CD4-positive, alpha-beta T cell (primary cell): Measurements from ENCODE around the gene INSRR. TPM values are rescaled to one million over a fixed set of nuclear protein-coding genes. Genes with fewer than 3 reads are reported as not detected.

ENCODE experiments used
- ATAC-seq: fragments of 200-7000 bp; cut with Tn5 transposase; one replicate; pipeline ENCODE4 v1.10.0; 2022; ENCODE audit warnings: mild to moderate bottlenecking; ENCODE audit not compliant: poor library complexity
- CTCF ChIA-PET: fragments of 350-600 bp; sonication (Branson Sonifier 250); formaldehyde crosslinking; loops from one replicate; lab custom pipeline; 2021; ENCODE audit warnings: antibody characterized with exemption, inconsistent platforms; lab: Charles Lee
- POLR2A ChIA-PET: fragments of 350-600 bp; sonication (Branson Sonifier 250); formaldehyde crosslinking; loops from one replicate; lab custom pipeline; 2021; ENCODE audit warnings: antibody characterized with exemption, inconsistent platforms; lab: Charles Lee
- DNase-seq, 14 experiments: peaks; one replicate each; pipeline ENCODE4 v3.0.0-alpha.2; 2013 to 2020; ENCODE audit warnings: mixed read lengths in 2 of 14
- H3K27ac ChIP-seq, 2 donors: one replicate each; pipeline versions ENCODE4 v1.5.1 to v1.7.0; 2013; ENCODE audit warnings: low read length in 2 of 2, low read depth in 1 of 2, mild to moderate bottlenecking in 1 of 2
- H3K27me3 ChIP-seq, 2 experiments: 1 replicate in 1 of 2; 2 replicates in 1 of 2; pipeline versions ENCODE4 v1.6.1 to v1.7.0; 2013; ENCODE audit warnings: low read length in 2 of 2, control low read depth in 1 of 2, mild to moderate bottlenecking in 1 of 2, moderate library complexity in 1 of 2; ENCODE audit not compliant: insufficient read depth in 2 of 2, control insufficient read depth in 1 of 2
- H3K36me3 ChIP-seq: one replicate; pipeline ENCODE4 v1.6.1; 2013; ENCODE audit warnings: low read length, control low read depth; ENCODE audit not compliant: insufficient read depth
- H3K4me1 ChIP-seq: one replicate; pipeline ENCODE4 v1.6.1; 2013; ENCODE audit warnings: low read length, control low read depth; ENCODE audit not compliant: insufficient read depth
- H3K4me3 ChIP-seq: one replicate; pipeline ENCODE4 v1.5.1; 2013; ENCODE audit warnings: mild to moderate bottlenecking, low read length, moderate library complexity
- H3K9me3 ChIP-seq, 2 experiments: 1 replicate in 1 of 2; 2 replicates in 1 of 2; pipeline versions ENCODE4 v1.6.1 to v1.7.0; 2013; ENCODE audit warnings: low read length in 2 of 2, mild to moderate bottlenecking in 2 of 2, control low read depth in 1 of 2, moderate library complexity in 1 of 2; ENCODE audit not compliant: control insufficient read depth in 1 of 2, insufficient read depth in 1 of 2
- H3K27ac Mint-ChIP-seq: one replicate; pipeline ENCODE4 v1.8.0; 2020; ENCODE audit warnings: mixed read lengths
- H3K27me3 Mint-ChIP-seq: one replicate; pipeline ENCODE4 v1.8.0; 2021; ENCODE audit warnings: mixed read lengths
- H3K36me3 Mint-ChIP-seq: one replicate; pipeline ENCODE4 v1.8.0; 2021; ENCODE audit warnings: low read depth, mixed read lengths
- H3K4me1 Mint-ChIP-seq: one replicate; pipeline ENCODE4 v1.8.0; 2021; ENCODE audit warnings: low read depth, mixed read lengths
- H3K4me3 Mint-ChIP-seq: one replicate; pipeline ENCODE4 v1.8.0; 2020; ENCODE audit warnings: mild to moderate bottlenecking, mixed read lengths
- H3K9me3 Mint-ChIP-seq: one replicate; pipeline ENCODE4 v1.8.0; 2020; ENCODE audit warnings: mixed read lengths
- CTCF ChIP-seq: fragments of 200-600 bp; IDR thresholded peaks from one replicate; pipeline ENCODE4 v1.8.0; 2022; ENCODE audit warnings: antibody characterized with exemption, mild to moderate bottlenecking
- intact Hi-C, 2 experiments: fragments of 100-400 bp; cut with DNase I in 1 of 2; cut with micrococcal nuclease in 1 of 2; formaldehyde crosslinking; loops; one replicate each; pipeline versions ENCODE4 v1.15.1 to v1.9.0; 2023 to 2025; cut with DNase I, micrococcal nuclease
- total RNA-seq, 174 experiments: library from RNA in 2 of 174; stranded (reverse) in 2 of 174; gene quantifications; one replicate each; pipeline ENCODE4 v1.2.3 and lab custom pipeline; 2021 to 2026

Gene INSRR
- total RNA-seq, 2 experiments from 2014 or later = not detected

- H3K36me3 Mint-ChIP-seq = peaks cover 88% of the 10 kb centered on the region
- CTCF ChIA-PET = interaction anchor here (0.7 to 7.6 kb wide), 6 partner anchors 43 to 132 kb away, joined by 3 to 87 read pairs (median 4); partner anchors contain the start of gene NTRK1
- no peaks in the 10 kb centered on the region for H3K27me3 Mint-ChIP-seq
- H3K9me3 ChIP-seq = no peaks in the 10 kb centered on the region
- no peaks in the 10 kb centered on the region for H3K9me3 Mint-ChIP-seq
- H3K4me3 ChIP-seq = no peak overlapping the region
- DNase-seq = no peak
- H3K4me3 Mint-ChIP-seq = no peak overlapping the region
- H3K27me3 ChIP-seq = no peaks in the 10 kb centered on the region
- no peak for ATAC-seq
- peaks cover 91% of the 10 kb centered on the region for H3K36me3 ChIP-seq
- H3K4me1 Mint-ChIP-seq = no peaks in the 10 kb centered on the region
- no peak overlapping the region for H3K27ac ChIP-seq
- TF ChIP-seq CTCF = no peak
- H3K4me1 ChIP-seq = peaks cover 3% of the 10 kb centered on the region
- POLR2A ChIA-PET = no interaction called here
- intact Hi-C loops = loop anchor here in 1 of 2 experiments (5.0 kb wide), 1 partner anchor 132 kb away; no protein-coding TSS in a partner anchor
- no peak overlapping the region for H3K27ac Mint-ChIP-seq
Measured at GRCh38 chr1:156795374-156795733, 63.6 kb downstream of the INSRR start.

GRCh38 chr1:156794506-156795373 is 64.2 kb downstream of the INSRR start:
- ChIA-PET CTCF (interaction anchor here (0.7 to 1.5 kb wide), 5 partner anchors 10 to 133 kb away, joined by 3 to 5 read pairs (median 3); partner anchors contain the start of gene NTRK1), POLR2A (no interaction called here)
- Mint-ChIP-seq H3K9me3 (no peaks in the 10 kb centered on the region), H3K4me1 (no peaks in the 10 kb centered on the region), H3K4me3 (no peak overlapping the region), H3K27me3 (no peaks in the 10 kb centered on the region), H3K36me3 (peaks cover 88% of the 10 kb centered on the region), H3K27ac (no peak overlapping the region)
- Histone ChIP-seq H3K27ac (no peak overlapping the region), H3K36me3 (peaks cover 87% of the 10 kb centered on the region), H3K4me1 (peaks cover 2% of the 10 kb centered on the region), H3K9me3 (no peaks in the 10 kb centered on the region), H3K27me3 (no peaks in the 10 kb centered on the region), H3K4me3 (no peak overlapping the region)
- DNase-seq = no peak
- intact Hi-C loops = loop anchor here in 1 of 2 experiments (5.0 kb wide), 1 partner anchor 133 kb away; no protein-coding TSS in a partner anchor
- TF ChIP-seq CTCF = no peak
- no peak for ATAC-seq

Other genes with a start within 250 kb of the INSRR start
- under 1 TPM; 0.44 to 0.56 TPM for gene HAPLN2, start 239.7 kb downstream of the INSRR start, total RNA-seq
- not detected for gene BCAN, start 217.0 kb downstream of the INSRR start, total RNA-seq
- not detected for gene NES, start 181.7 kb downstream of the INSRR start, total RNA-seq
- 1 to 10 TPM; 3.2 to 4.2 TPM for gene CRABP2, start 153.5 kb downstream of the INSRR start, total RNA-seq
- gene METTL25B, start 130.6 kb downstream of the INSRR start, total RNA-seq = 10 to 100 TPM; 10.6 to 12.0 TPM
- 10 to 100 TPM; 44.2 to 50.9 TPM for gene ISG20L2, start 130.4 kb downstream of the INSRR start, total RNA-seq
- 10 to 100 TPM; 11.7 to 11.9 TPM for gene MRPL24, start 118.0 kb downstream of the INSRR start, total RNA-seq
- gene HDGF, start 107.4 kb downstream of the INSRR start, total RNA-seq = 10 to 100 TPM; 60.8 TPM
- 10 to 100 TPM; 49.5 to 50.0 TPM for gene PRCC, start 91.6 kb downstream of the INSRR start, total RNA-seq
- 10 to 100 TPM; 51.6 to 51.8 TPM for gene SH2D2A, start 42.3 kb downstream of the INSRR start, total RNA-seq
- under 1 TPM; 0.42 to 0.52 TPM for gene NTRK1, start 1.7 kb upstream of the INSRR start, total RNA-seq
- gene PEAR1, start 34.6 kb upstream of the INSRR start, total RNA-seq = under 1 TPM; 0.20 to 0.41 TPM
- gene LRRC71, start 61.5 kb upstream of the INSRR start, total RNA-seq = not detected
- 10 to 100 TPM; 13.7 to 13.9 TPM for gene ARHGEF11, start 186.6 kb upstream of the INSRR start, total RNA-seq
- gene ETV3L, start 240.7 kb upstream of the INSRR start, total RNA-seq = not detected